Measurements from ENCODE around the gene MUC3A.
"Not testable (repeated sequence)": the region's sequence is repeated elsewhere in the genome, so short reads cannot be mapped to it uniquely, and the experiment has no call there.

MUC3A gene

DNA sequence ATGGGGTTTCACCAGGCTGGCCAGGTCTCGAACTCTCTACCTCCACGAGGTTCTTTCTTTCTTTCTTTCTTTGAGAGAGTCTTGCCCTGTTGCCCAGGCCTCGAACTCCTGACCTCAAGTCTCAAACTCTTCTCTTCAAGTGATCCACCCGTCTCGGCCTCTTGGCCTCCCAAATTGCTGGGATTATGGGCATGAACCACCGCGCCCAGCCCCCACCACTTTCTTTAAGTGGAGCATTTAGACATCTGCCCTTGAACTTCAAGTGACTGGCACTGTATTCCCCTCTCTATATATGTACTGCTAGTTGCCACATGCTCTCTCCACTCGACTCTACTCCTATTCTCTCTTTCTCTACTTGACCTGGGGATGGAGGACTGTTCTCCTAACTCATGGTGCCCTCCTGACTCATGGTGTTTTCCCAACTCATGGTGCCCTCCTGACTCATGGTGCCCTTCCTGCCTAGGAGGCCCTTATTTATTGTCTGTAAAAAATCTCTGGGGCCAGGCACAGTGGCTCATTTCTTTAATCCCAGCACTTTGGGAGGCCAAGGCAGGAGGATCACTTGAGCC lies 34.4 kb upstream of the MUC3A start:
- no peaks in the 10 kb centered on the region for H3K36me3 ChIP-seq (ENCODE audit: control insufficient read depth in 2 of 2, insufficient read depth in 1 of 2, low read length in 2 of 2)
- H3K9me3 ChIP-seq (ENCODE audit: control insufficient read depth, insufficient read depth, low read depth, low read length), result no peaks in the 10 kb centered on the region
- ChIA-PET CTCF (no interaction called here), POLR2A (no interaction called here)
- no peak overlapping the region for H3K4me3 ChIP-seq (ENCODE audit: low read depth, low read length)
- TF ChIP-seq ZNF785 (tag by site-specific recombination; IDR thresholded peaks at IDR 0.05) (no peak), ZNF426 (tag by site-specific recombination; IDR thresholded peaks at IDR 0.05) (0 out of 2 replicates have a peak, but pooled peaks have one; percentile 1)
- no peak overlapping the region for H3K27ac ChIP-seq (ENCODE audit: extremely low read depth, low read depth, low read length)
- no peaks in the 10 kb centered on the region for H3K4me1 ChIP-seq (ENCODE audit: control insufficient read depth, insufficient read depth, low read length)

DNA sequence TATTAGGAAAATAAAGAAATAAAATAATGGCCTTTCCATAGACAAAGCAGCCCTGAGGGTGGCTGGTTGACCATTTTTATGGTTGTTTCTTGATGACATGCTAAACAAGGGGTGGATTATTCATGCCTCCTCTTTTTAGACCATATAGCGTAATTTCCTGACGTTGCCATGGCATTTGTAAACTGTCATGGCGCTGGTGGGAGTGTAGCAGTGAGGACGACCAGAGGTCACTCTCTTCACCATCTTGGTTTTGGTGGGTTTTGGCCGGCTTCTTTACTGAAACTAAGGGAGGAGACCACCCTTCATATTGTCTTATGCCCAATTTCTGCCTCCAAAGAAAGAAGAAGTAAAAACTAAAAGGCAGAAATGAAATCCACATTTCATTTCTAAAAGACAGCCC lies 30.0 kb upstream of the MUC3A start:
- H3K4me1 ChIP-seq (ENCODE audit: control insufficient read depth, insufficient read depth, low read length); H3K9me3 ChIP-seq (ENCODE audit: control insufficient read depth, insufficient read depth, low read depth, low read length); POLR2A ChIA-PET; H3K27ac ChIP-seq (ENCODE audit: extremely low read depth, low read depth, low read length); H3K36me3 ChIP-seq (ENCODE audit: control insufficient read depth in 2 of 2, insufficient read depth in 1 of 2, low read length in 2 of 2); CTCF ChIA-PET; H3K4me3 ChIP-seq (ENCODE audit: low read depth, low read length): not testable (repeated sequence)

DNA sequence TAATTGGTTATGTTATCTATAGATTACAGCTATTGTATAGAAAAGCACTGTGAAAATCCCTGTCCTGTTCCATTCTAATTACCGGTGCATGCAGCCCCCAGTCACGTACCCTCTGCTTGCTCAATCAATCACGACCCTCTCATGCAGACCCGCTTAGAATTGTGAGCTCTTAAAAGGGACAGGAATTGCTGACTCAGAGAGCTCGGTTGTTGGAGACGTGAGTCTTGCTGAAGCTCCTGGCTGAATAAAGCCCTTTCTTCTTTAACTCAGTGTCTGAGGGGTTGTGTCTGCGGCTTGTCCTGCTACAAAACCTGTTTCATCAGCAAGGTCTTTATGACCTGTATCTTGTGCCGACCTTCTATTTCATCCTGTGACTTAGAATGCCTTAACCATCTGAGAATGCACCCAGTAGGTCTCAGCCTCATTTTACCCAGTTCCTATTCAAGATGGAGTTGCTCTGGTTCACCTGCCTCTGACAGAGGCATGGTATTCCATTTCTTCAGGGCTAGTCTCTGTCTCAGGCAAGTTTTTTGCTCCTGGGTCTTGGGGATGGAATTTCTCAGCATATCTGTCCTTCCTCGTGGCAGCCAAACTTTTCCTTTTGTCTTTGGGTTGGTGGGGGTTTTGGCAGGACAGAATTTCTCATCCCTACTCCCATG lies 29.4 kb upstream of the MUC3A start:
- H3K36me3 ChIP-seq (ENCODE audit: control insufficient read depth in 2 of 2, insufficient read depth in 1 of 2, low read length in 2 of 2); H3K27ac ChIP-seq (ENCODE audit: extremely low read depth, low read depth, low read length); CTCF ChIA-PET; H3K9me3 ChIP-seq (ENCODE audit: control insufficient read depth, insufficient read depth, low read depth, low read length); H3K4me3 ChIP-seq (ENCODE audit: low read depth, low read length); H3K4me1 ChIP-seq (ENCODE audit: control insufficient read depth, insufficient read depth, low read length): not testable (repeated sequence)
- POLR2A ChIA-PET, result interaction anchor here (0.5 kb wide), 1 partner anchor 29 kb away, joined by 3 read pairs; no protein-coding TSS in a partner anchor

DNA sequence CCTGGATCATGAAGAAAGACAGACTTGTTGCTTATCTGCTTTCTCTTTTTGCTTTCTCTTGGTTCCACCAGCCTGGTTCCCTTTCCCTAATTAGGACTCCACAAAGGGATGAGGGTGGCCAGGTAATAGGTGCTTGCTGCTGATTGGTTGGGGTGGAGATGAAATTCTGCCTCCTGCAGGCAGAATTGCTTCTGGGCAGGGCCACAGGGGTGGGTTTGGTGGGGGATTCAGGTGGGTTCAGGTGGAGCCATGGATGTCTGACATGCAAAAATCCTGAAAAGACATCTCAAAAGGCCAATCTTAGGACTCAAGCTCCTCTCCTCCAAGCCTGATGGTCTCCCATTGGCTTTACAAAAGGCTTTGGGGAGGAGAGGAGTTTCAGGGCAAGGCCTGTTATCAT lies 28.3 kb upstream of the MUC3A start:
- Histone ChIP-seq H3K36me3 (ENCODE audit: control insufficient read depth in 2 of 2, insufficient read depth in 1 of 2, low read length in 2 of 2) (no peaks in the 10 kb centered on the region), H3K27ac (ENCODE audit: extremely low read depth, low read depth, low read length) (no peak overlapping the region), H3K4me3 (ENCODE audit: low read depth, low read length) (no peak overlapping the region), H3K9me3 (ENCODE audit: control insufficient read depth, insufficient read depth, low read depth, low read length) (no peaks in the 10 kb centered on the region), H3K4me1 (ENCODE audit: control insufficient read depth, insufficient read depth, low read length) (no peaks in the 10 kb centered on the region)
- TF ChIP-seq ZNF184 (tag by site-specific recombination; IDR thresholded peaks at IDR 0.05), result no peak
- peak; percentile 39; the same call in 1 of the 2 replicates for TF ChIP-seq PRDM1 (tag by site-specific recombination; IDR thresholded peaks at IDR 0.05)
- ChIA-PET POLR2A (no interaction called here), CTCF (interaction anchor here (1.1 kb wide), 1 partner anchor 138 kb away, joined by 3 read pairs; no protein-coding TSS in a partner anchor)

DNA sequence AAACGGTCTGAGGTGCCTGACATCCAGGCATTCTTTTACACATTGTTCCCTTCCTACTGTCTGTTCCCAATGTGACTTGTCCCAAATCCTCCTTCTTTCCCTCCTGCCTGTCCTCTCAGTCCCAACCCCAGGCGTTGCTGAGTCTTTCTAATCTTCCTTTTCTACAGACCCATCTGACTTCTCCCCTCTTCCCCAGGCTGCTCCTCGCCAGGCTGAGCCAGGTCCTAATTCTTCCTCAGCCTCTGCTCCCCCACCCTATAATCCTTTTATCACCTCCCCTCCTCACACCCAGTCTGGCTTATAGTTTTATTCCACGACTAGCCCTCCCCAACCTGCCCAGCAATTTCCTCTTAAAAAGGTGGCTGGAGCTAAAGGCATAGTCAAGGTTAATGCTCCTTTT lies 25.7 kb upstream of the MUC3A start:
- H3K27ac ChIP-seq (ENCODE audit: extremely low read depth, low read depth, low read length); H3K36me3 ChIP-seq (ENCODE audit: control insufficient read depth in 2 of 2, insufficient read depth in 1 of 2, low read length in 2 of 2); CTCF ChIA-PET; H3K4me3 ChIP-seq (ENCODE audit: low read depth, low read length); H3K9me3 ChIP-seq (ENCODE audit: control insufficient read depth, insufficient read depth, low read depth, low read length); H3K4me1 ChIP-seq (ENCODE audit: control insufficient read depth, insufficient read depth, low read length); POLR2A ChIA-PET: not testable (repeated sequence)

DNA sequence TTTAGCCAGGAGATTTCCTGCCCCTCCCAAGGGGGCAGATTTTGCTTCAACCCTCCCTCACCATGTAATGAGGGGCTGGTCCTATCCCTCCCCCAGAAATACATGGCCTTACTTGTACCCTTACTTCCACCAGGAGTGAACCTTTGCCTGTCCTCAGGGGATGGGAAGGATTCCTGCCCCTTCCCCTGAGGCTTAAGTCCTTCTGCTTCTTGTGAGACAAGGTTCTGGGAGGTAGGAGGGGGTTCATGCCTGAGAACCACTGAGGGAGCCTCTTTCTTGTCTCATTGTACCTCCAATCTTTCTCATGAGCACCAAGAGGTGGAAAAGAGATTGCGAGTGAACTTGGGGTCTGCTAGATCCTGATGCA lies 19.5 kb upstream of the MUC3A start:
- Histone ChIP-seq H3K4me1 (ENCODE audit: control insufficient read depth, insufficient read depth, low read length) (no peaks in the 10 kb centered on the region), H3K27ac (ENCODE audit: extremely low read depth, low read depth, low read length) (no peak overlapping the region), H3K9me3 (ENCODE audit: control insufficient read depth, insufficient read depth, low read depth, low read length) (no peaks in the 10 kb centered on the region), H3K4me3 (ENCODE audit: low read depth, low read length) (no peak overlapping the region), H3K36me3 (ENCODE audit: control insufficient read depth in 2 of 2, insufficient read depth in 1 of 2, low read length in 2 of 2) (no peaks in the 10 kb centered on the region)
- ChIA-PET CTCF (no interaction called here), POLR2A (no interaction called here)
- TF ChIP-seq ZNF19 (tag by site-specific recombination; IDR thresholded peaks at IDR 0.05; ENCODE audit: low read depth), result no peak
- TF ChIP-seq ZNF24 (tag by site-specific recombination; IDR thresholded peaks at IDR 0.05), result no peak
- TF ChIP-seq ZFP41 (tag by site-specific recombination; IDR thresholded peaks at IDR 0.05; ENCODE audit: borderline replicate concordance), result no peak
- no peak for TF ChIP-seq ZNF394 (tag by site-specific recombination; IDR thresholded peaks at IDR 0.05; ENCODE audit: borderline replicate concordance)
- no peak for TF ChIP-seq ZNF558 (tag by site-specific recombination; IDR thresholded peaks at IDR 0.05)
- TF ChIP-seq SETDB1 (IDR thresholded peaks at IDR 0.05; ENCODE audit: insufficient read length, low read length), result no peak
- no peak for TF ChIP-seq BCL11A (tag by site-specific recombination; IDR thresholded peaks at IDR 0.05; ENCODE audit: low read depth)
- TF ChIP-seq, protein P1, sequence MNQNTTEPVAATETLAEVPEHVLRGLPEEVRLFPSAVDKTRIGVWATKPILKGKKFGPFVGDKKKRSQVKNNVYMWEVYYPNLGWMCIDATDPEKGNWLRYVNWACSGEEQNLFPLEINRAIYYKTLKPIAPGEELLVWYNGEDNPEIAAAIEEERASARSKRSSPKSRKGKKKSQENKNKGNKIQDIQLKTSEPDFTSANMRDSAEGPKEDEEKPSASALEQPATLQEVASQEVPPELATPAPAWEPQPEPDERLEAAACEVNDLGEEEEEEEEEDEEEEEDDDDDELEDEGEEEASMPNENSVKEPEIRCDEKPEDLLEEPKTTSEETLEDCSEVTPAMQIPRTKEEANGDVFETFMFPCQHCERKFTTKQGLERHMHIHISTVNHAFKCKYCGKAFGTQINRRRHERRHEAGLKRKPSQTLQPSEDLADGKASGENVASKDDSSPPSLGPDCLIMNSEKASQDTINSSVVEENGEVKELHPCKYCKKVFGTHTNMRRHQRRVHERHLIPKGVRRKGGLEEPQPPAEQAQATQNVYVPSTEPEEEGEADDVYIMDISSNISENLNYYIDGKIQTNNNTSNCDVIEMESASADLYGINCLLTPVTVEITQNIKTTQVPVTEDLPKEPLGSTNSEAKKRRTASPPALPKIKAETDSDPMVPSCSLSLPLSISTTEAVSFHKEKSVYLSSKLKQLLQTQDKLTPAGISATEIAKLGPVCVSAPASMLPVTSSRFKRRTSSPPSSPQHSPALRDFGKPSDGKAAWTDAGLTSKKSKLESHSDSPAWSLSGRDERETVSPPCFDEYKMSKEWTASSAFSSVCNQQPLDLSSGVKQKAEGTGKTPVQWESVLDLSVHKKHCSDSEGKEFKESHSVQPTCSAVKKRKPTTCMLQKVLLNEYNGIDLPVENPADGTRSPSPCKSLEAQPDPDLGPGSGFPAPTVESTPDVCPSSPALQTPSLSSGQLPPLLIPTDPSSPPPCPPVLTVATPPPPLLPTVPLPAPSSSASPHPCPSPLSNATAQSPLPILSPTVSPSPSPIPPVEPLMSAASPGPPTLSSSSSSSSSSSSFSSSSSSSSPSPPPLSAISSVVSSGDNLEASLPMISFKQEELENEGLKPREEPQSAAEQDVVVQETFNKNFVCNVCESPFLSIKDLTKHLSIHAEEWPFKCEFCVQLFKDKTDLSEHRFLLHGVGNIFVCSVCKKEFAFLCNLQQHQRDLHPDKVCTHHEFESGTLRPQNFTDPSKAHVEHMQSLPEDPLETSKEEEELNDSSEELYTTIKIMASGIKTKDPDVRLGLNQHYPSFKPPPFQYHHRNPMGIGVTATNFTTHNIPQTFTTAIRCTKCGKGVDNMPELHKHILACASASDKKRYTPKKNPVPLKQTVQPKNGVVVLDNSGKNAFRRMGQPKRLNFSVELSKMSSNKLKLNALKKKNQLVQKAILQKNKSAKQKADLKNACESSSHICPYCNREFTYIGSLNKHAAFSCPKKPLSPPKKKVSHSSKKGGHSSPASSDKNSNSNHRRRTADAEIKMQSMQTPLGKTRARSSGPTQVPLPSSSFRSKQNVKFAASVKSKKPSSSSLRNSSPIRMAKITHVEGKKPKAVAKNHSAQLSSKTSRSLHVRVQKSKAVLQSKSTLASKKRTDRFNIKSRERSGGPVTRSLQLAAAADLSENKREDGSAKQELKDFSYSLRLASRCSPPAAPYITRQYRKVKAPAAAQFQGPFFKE (tag by site-specific recombination; IDR thresholded peaks at IDR 0.05; ENCODE audit: borderline replicate concordance), result no peak
- TF ChIP-seq ZNF529 (tag by site-specific recombination; IDR thresholded peaks at IDR 0.05; ENCODE audit: insufficient replicate concordance), result no peak

Data from HEK293 (cell line).